Gastroesophageal sphincter (tissue), 2 donors: ENCODE results near the gene CCDC190.
"Not testable (repeated sequence)": the region's sequence is repeated elsewhere in the genome, so short reads cannot be mapped to it uniquely, and the experiment has no call there.

Source experiments
- POLR2A ChIP-seq, 2 donors: fragments of 450-650 bp; IDR thresholded peaks; one replicate each; pipeline ENCODE4 v1.6.1; 2017; ENCODE audit warnings: antibody characterized with exemption in 2 of 2, mild to moderate bottlenecking in 2 of 2, moderate library complexity in 1 of 2
- POLR2AphosphoS5 ChIP-seq: sonication (generic); formaldehyde crosslinking; IDR thresholded peaks from one replicate; pipeline ENCODE4 v1.6.1; 2017; ENCODE audit warnings: antibody characterized with exemption

DNA sequence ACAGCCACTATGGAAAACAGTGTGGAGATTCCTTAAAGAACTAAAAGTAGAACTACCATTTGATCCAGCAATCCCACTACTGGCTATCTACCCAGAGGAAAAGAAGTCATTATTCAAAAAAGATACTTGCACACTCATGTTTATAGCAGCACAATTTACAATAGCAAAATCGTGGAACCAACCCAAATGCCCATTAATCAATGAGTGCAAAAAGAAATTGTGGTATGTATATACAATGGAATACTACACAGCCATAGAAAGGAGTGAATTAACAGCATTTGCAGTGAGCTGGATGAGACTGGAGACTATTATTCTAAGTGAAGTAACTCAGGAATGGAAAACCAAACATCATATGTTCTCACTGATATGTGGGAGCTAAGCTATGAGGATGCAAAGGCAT, 10.4 kb upstream of the CCDC190 start:
- TF ChIP-seq POLR2AphosphoS5; POLR2A (IDR thresholded peaks at IDR 0.05): not testable (repeated sequence)
